SK-N-SH (cell line): ENCODE data around the gene PLCG2. TPM values are rescaled to one million over a fixed set of nuclear protein-coding genes. Genes with fewer than 3 reads are reported as not detected.

ENCODE experiments used
- CTCF ChIA-PET: fragments of 300-600, 350-600 bp; formaldehyde crosslinking; extraction: SDS; loops from one replicate; lab custom pipeline; 2021; lab: Yijun Ruan, JAX
- POLR2A ChIA-PET: fragments of 350-600 bp; sonication (Branson Sonifier 250); formaldehyde crosslinking; extraction: SDS; loops from one replicate; lab custom pipeline; 2020; ENCODE audit warnings: antibody characterized with exemption, inconsistent platforms; lab: Yijun Ruan, JAX
- DNase-seq: peaks from one replicate; pipeline ENCODE4 v3.0.0; 2012
- H2AFZ ChIP-seq: fragments of 200-600 bp; sonication (generic); 2 replicates; pipeline ENCODE4 v1.8.1; 2016; ENCODE audit warnings: antibody characterized with exemption, mild to moderate bottlenecking, low read depth
- H3F3A ChIP-seq: fragments of 200-600 bp; sonication (generic); replicated peaks from 2 replicates; pipeline ENCODE3; 2016; ENCODE audit warnings: antibody characterized with exemption, mild to moderate bottlenecking; ENCODE audit not compliant: insufficient read depth
- H3K27ac ChIP-seq, 2 experiments: fragments of 200-500 bp in 1 of 2; fragments of 200-600 bp in 1 of 2; sonication (Bioruptor generic) in 1 of 2; sonication (generic), shearing (Covaris generic) in 1 of 2; 2 replicates each; pipeline versions ENCODE4 v1.5.1 to v1.6.1; 2014 to 2016; ENCODE audit warnings: low read depth in 2 of 2, inconsistent platforms in 1 of 2, low read length in 1 of 2, mild to moderate bottlenecking in 1 of 2, mixed read lengths in 1 of 2
- H3K27me3 ChIP-seq: fragments of 200-600 bp; sonication (generic), shearing (Covaris generic); 2 replicates; pipeline ENCODE4 v1.6.1; 2016; ENCODE audit warnings: mixed run types; ENCODE audit not compliant: insufficient read depth
- H3K36me3 ChIP-seq, 2 experiments: fragments of 200-500 bp in 1 of 2; fragments of 200-600 bp in 1 of 2; sonication (Bioruptor generic) in 1 of 2; sonication (generic) in 1 of 2; replicated peaks in 1 of 2; 2 replicates each; pipeline versions ENCODE3 to v1.5.1; 2014 to 2016; ENCODE audit warnings: low read length in 1 of 2, mild to moderate bottlenecking in 1 of 2; ENCODE audit not compliant: insufficient read depth in 2 of 2, control insufficient read depth in 1 of 2
- H3K4me1 ChIP-seq, 2 experiments: fragments of 200-500 bp in 1 of 2; fragments of 200-600 bp in 1 of 2; sonication (Bioruptor generic) in 1 of 2; sonication (generic), shearing (Covaris generic) in 1 of 2; 2 replicates each; pipeline versions ENCODE4 v1.5.1 to v1.6.1; 2014 to 2016; ENCODE audit warnings: low read depth in 1 of 2, low read length in 1 of 2, mixed run types in 1 of 2; ENCODE audit not compliant: insufficient read depth in 2 of 2, control insufficient read depth in 1 of 2
- H3K4me2 ChIP-seq: fragments of 200-600 bp; sonication (generic), shearing (Covaris generic); 2 replicates; pipeline ENCODE4 v1.6.1; 2017; ENCODE audit warnings: mixed run types
- H3K4me3 ChIP-seq, 2 experiments: fragments of 200-500 bp in 1 of 2; fragments of 200-600 bp in 1 of 2; sonication (Bioruptor generic) in 1 of 2; sonication (generic), shearing (Covaris generic) in 1 of 2; 2 replicates each; pipeline versions ENCODE4 v1.5.1 to v1.8.1; 2014 to 2016; ENCODE audit warnings: low read depth in 2 of 2, inconsistent platforms in 1 of 2, low read length in 1 of 2, mild to moderate bottlenecking in 1 of 2, mixed read lengths in 1 of 2, moderate library complexity in 1 of 2
- H3K79me2 ChIP-seq: fragments of 200-600 bp; sonication (generic); 2 replicates; pipeline ENCODE4 v1.8.1; 2017; ENCODE audit warnings: mild to moderate bottlenecking; ENCODE audit not compliant: insufficient read depth
- H3K9ac ChIP-seq: fragments of 200-600 bp; sonication (generic); 2 replicates; pipeline ENCODE4 v1.6.1; 2017; ENCODE audit warnings: mixed run types
- H3K9me2 ChIP-seq: fragments of 200-600 bp; sonication (generic); 2 replicates; pipeline ENCODE4 v1.6.1; 2017; ENCODE audit warnings: mixed run types
- H3K9me3 ChIP-seq: fragments of 200-600 bp; sonication (generic); 2 replicates; pipeline ENCODE4 v1.6.1; 2017; ENCODE audit warnings: mixed run types, mild to moderate bottlenecking, moderate library complexity
- H4K20me1 ChIP-seq: fragments of 200-600 bp; sonication (generic); 2 replicates; pipeline ENCODE4 v1.6.1; 2017; ENCODE audit warnings: mild to moderate bottlenecking, mixed run types; ENCODE audit not compliant: insufficient read depth
- ELF1 ChIP-seq: IDR thresholded peaks from 2 replicates; pipeline ENCODE4 v1.4.0; 2012
- EP300 ChIP-seq, 2 experiments: IDR thresholded peaks; 2 replicates each; pipeline versions ENCODE4 v1.4.0 to v1.6.1; 2012; ENCODE audit warnings: borderline replicate concordance in 1 of 2, low read depth in 1 of 2, low read length in 1 of 2
- EZH2phosphoT487 ChIP-seq: fragments of 200-600 bp; sonication (generic); IDR thresholded peaks from 2 replicates; pipeline ENCODE4 v1.6.1; 2017; ENCODE audit warnings: low read depth, mixed run types, mild to moderate bottlenecking, antibody characterized with exemption, moderate library complexity, borderline replicate concordance
- FOXJ3 ChIP-seq: sonication (generic); formaldehyde crosslinking; IDR thresholded peaks from 2 replicates; pipeline ENCODE4 v1.5.1; 2020; ENCODE audit warnings: mild to moderate bottlenecking, missing genetic modification reagents
- NRF1 ChIP-seq: IDR thresholded peaks from 2 replicates; pipeline ENCODE4 v1.6.1; 2012; ENCODE audit warnings: low read depth, mild to moderate bottlenecking, low read length
- POLR2AphosphoS5 ChIP-seq: IDR thresholded peaks from 2 replicates; pipeline ENCODE4 v1.6.1; 2012; ENCODE audit warnings: low read depth, low read length
- RAD21 ChIP-seq: IDR thresholded peaks from 2 replicates; pipeline ENCODE4 v1.6.1; 2012; ENCODE audit warnings: mild to moderate bottlenecking, low read length
- RCOR1 ChIP-seq: fragments of 150-350 bp; IDR thresholded peaks from 2 replicates; pipeline ENCODE4 v1.6.1; 2017; ENCODE audit warnings: antibody characterized with exemption, low read length
- REST ChIP-seq: IDR thresholded peaks from 2 replicates; pipeline ENCODE4 v1.6.1; 2012; ENCODE audit warnings: mild to moderate bottlenecking, low read depth, low read length, moderate library complexity
- USF2 ChIP-seq: fragments of 150-350 bp; IDR thresholded peaks from 2 replicates; pipeline ENCODE4 v1.6.1; 2017; ENCODE audit warnings: antibody characterized with exemption, low read length, low read depth, borderline replicate concordance
- WGBS: methylation state at CpG from one replicate; pipeline ENCODE4 v1.1.6; 2017; ENCODE audit warnings: low lambda C conversion rate; 5-methylcytosine and 5-hydroxymethylcytosine counted together
- polyA plus RNA-seq, 3 experiments: library from polyadenylated mRNA; depleted of rRNA; stranded (reverse); fragments of >200 nt; gene quantifications; 2 replicates each; pipeline ENCODE4 v1.2.3, GENCODE V29; 2012
- TF ChIP-seq, protein P1 (sequence below): IDR thresholded peaks from 2 replicates; pipeline ENCODE4 v1.4.0; 2012; ENCODE audit warnings: low read depth
- TF ChIP-seq, protein P2 (sequence below): fragments of 150-350 bp; IDR thresholded peaks from 2 replicates; pipeline ENCODE4 v1.6.1; 2016; ENCODE audit warnings: mild to moderate bottlenecking, low read depth, low read length

Gene PLCG2
- polyA plus RNA-seq, 1 of the 3 experiments (the other 2 are of a cell fraction) = 0.23 TPM

- no peak overlapping the region for H3K4me3 ChIP-seq
- H3K9me2 ChIP-seq = no peaks in the 10 kb centered on the region
- H2AFZ ChIP-seq = no peak overlapping the region
- H4K20me1 ChIP-seq = no peaks in the 10 kb centered on the region
- no peak overlapping the region for H3K9ac ChIP-seq
- H3K27ac ChIP-seq = no peak overlapping the region
- DNase-seq = no peak
- POLR2A ChIA-PET = no interaction called here
- no peaks in the 10 kb centered on the region for H3K36me3 ChIP-seq
- no peaks in the 10 kb centered on the region; a peak in 1 of 4 replicates for H3K4me1 ChIP-seq
- WGBS = 58% methylated on average over 3 of the region's 3 CpGs
- no peaks in the 10 kb centered on the region for H3K79me2 ChIP-seq
- TF ChIP-seq USF2 (no peak), RAD21 (no peak), EZH2phosphoT487 (no peak), NRF1 (no peak), FOXJ3 (CRISPR knock-in tag) (no peak)
- H3K9me3 ChIP-seq = no peaks in the 10 kb centered on the region
- H3K4me2 ChIP-seq = no peak overlapping the region
- CTCF ChIA-PET = no interaction called here
- peaks cover 33% of the 10 kb centered on the region for H3K27me3 ChIP-seq
- H3F3A ChIP-seq = no peaks in the 10 kb centered on the region
Measured at GRCh38 chr16:81782236-81782635, 3.1 kb downstream of the PLCG2 start.

DNA sequence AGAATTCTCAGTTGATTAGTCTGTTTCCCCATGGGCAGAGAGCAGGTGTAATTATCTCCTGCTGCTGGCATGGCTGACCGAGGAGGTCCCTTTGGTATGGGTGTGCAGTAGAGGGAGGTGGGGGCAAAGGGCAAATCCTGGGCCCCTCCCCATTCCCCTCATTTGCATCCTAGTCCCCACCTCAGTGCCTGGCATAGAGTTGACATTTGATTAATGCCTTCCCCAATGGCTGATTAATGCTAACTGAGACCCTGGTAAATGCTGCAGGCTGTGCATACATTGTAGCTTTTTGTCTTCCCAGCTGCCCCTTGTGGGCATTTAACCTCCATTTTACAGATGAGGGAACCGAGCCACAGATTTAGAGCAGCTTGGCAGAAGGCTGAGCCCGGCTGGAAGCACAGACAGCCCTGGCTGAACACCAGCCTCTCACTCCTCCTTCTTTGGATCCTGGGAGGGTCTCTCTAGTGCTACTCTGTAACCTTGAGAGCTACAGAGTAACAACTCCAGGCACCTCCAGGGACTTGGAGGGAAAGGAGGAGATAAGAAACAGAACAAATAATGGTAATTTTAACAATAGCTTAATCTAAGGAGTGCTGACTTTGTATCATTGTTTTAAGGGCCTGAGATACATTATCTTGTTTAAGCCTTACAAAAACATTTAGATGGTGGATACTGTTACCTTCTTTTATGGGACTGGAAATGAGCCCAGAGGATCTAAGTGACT, 5.1 kb downstream of the PLCG2 start:
- ChIA-PET POLR2A (no interaction called here), CTCF (no interaction called here)
- Histone ChIP-seq H3K27me3 (peaks cover 26% of the 10 kb centered on the region; the same call in 1 of the 2 replicates), H3K9ac (no peak overlapping the region), H3K79me2 (no peaks in the 10 kb centered on the region), H3K4me2 (no peak overlapping the region), H2AFZ (no peak overlapping the region), H3K4me3 (no peak overlapping the region), H3K9me2 (no peaks in the 10 kb centered on the region), H3K27ac (no peak overlapping the region), H3K9me3 (no peaks in the 10 kb centered on the region), H3K36me3 (no peaks in the 10 kb centered on the region), H3F3A (no peaks in the 10 kb centered on the region), H4K20me1 (no peaks in the 10 kb centered on the region), H3K4me1 (no peaks in the 10 kb centered on the region; a peak in 1 of 4 replicates)
- TF ChIP-seq NRF1 (no peak), FOXJ3 (CRISPR knock-in tag) (no peak), RAD21 (no peak), EP300 (IDR thresholded peaks at IDR 0.05; ENCODE audit: borderline replicate concordance in 1 of 2, low read depth in 1 of 2, low read length in 1 of 2) (no peak), POLR2AphosphoS5 (no peak), RCOR1 (no peak), REST (no peak), ELF1 (no peak)
- TF ChIP-seq, protein P1, sequence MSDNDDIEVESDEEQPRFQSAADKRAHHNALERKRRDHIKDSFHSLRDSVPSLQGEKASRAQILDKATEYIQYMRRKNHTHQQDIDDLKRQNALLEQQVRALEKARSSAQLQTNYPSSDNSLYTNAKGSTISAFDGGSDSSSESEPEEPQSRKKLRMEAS = no peak
- TF ChIP-seq, protein P2, sequence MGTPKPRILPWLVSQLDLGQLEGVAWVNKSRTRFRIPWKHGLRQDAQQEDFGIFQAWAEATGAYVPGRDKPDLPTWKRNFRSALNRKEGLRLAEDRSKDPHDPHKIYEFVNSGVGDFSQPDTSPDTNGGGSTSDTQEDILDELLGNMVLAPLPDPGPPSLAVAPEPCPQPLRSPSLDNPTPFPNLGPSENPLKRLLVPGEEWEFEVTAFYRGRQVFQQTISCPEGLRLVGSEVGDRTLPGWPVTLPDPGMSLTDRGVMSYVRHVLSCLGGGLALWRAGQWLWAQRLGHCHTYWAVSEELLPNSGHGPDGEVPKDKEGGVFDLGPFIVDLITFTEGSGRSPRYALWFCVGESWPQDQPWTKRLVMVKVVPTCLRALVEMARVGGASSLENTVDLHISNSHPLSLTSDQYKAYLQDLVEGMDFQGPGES = no peak
- no peak for DNase-seq
- WGBS = 34% methylated on average over 3 of the region's 3 CpGs
